ENCODE measurements around the gene SEPTIN10. TPM values are rescaled to one million over a fixed set of nuclear protein-coding genes. Genes with fewer than 3 reads are reported as not detected.

SEPTIN10 gene
- total and polyA plus RNA-seq, 2 of the 8 experiments (the other 6 are each of a cell fraction or from before 2014, with no cell fraction given) = 23.7 to 101 TPM

DNA sequence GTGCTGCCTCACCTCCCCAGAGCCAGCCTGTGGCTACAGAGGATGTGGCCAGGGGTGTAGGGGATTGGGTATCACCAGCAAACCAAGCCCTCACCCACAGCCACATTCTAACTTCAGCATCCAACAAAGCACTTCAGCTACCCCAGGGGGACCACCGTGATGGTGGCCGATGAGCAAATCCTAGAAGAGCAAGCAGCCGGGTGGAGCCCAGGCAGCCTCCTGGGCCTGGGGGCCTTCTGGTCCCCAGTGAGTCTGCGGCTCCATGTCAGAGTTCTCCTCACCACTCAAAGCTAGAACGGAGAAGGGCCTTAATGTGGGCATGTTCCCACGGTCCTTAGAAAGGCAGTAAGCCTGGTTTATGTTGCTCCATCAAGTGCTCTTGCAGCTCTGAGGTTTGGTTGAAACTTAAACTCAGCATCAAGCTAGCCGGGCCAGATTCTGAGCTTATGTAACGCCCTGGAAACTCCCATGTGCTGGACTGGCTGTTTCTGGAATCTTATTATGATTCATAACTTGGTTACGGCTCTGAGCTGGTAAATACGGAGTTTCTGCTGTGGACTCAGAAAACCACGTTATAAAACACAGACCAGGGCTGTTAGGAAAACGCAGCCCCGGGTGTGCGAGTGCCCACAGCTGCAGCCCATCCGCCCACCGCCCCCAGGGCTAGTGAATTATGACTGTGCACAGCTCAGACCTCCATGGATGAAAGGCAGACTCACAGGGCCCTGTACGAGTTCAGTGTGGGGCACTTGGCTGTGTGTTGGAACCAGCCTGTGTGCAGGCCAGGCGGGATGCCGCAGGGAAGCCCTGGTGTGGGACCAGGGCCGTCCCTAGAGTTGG lies 99.8 kb downstream of the SEPTIN10 start (continued):
- TF ChIP-seq, protein P1, sequence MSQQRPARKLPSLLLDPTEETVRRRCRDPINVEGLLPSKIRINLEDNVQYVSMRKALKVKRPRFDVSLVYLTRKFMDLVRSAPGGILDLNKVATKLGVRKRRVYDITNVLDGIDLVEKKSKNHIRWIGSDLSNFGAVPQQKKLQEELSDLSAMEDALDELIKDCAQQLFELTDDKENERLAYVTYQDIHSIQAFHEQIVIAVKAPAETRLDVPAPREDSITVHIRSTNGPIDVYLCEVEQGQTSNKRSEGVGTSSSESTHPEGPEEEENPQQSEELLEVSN (IDR thresholded peaks at IDR 0.05) = no peak
- TF ChIP-seq SP2 (IDR thresholded peaks at IDR 0.05; ENCODE audit: low read length) = no peak

All from H1 (cell line).